ENCODE results near the gene CITED1. TPM values are rescaled to one million over a fixed set of nuclear protein-coding genes. Genes with fewer than 3 reads are reported as not detected.

CITED1 gene
- total and polyA plus RNA-seq, 2 donors (not counting 1 experiment from before 2014, with no cell fraction given): 0.17 TPM; not detected in 1

GRCh38 chrX:72255864-72256263 is 49.9 kb downstream of the CITED1 start:
- DNase-seq (ENCODE audit: low read depth in 2 of 2): no peak
- Histone ChIP-seq H3K4me3 (replicated peaks in 1 of 4; ENCODE audit: control extremely low read depth in 1 of 4, insufficient read depth in 1 of 4, low read depth in 3 of 4, low read length in 4 of 4) (no peak overlapping the region), H3K79me2 (ENCODE audit: control insufficient read depth, insufficient read depth, low read length) (no peaks in the 10 kb centered on the region), H3K9me3 (ENCODE audit: control insufficient read depth, insufficient read depth, low read depth, low read length) (no peaks in the 10 kb centered on the region), H4K20me1 (ENCODE audit: control insufficient read depth, extremely low read depth, insufficient read depth, low read length) (no peaks in the 10 kb centered on the region), H2AFZ (ENCODE audit: low read length) (no peak overlapping the region), H3K9ac (ENCODE audit: insufficient read depth, low read length) (no peak overlapping the region), H3K36me3 (ENCODE audit: control insufficient read depth, insufficient read depth, low read length) (no peaks in the 10 kb centered on the region), H3K27me3 (ENCODE audit: control insufficient read depth, insufficient read depth, low read length) (no peaks in the 10 kb centered on the region), H3K4me1 (ENCODE audit: control insufficient read depth, extremely low read depth, insufficient read depth, low read length) (peaks cover 3% of the 10 kb centered on the region), H3K27ac (ENCODE audit: insufficient read depth, low read length) (no peak overlapping the region), H3K4me2 (ENCODE audit: extremely low read depth, insufficient read depth, low read length) (no peak overlapping the region)
- no peak for TF ChIP-seq EZH2 (IDR thresholded peaks at IDR 0.05; ENCODE audit: low read length, missing control alignments)
- TF ChIP-seq CTCF (conservative IDR thresholded peaks at IDR 0.05 in 1 of 2, IDR thresholded peaks at IDR 0.05 in 1 of 2; ENCODE audit: low read depth in 1 of 2, low read length in 2 of 2): no peak

GRCh38 chrX:72255445-72255844 is 50.3 kb downstream of the CITED1 start:
- no peak overlapping the region for H2AFZ ChIP-seq (ENCODE audit: low read length)
- no peak overlapping the region for H3K9ac ChIP-seq (ENCODE audit: insufficient read depth, low read length)
- H4K20me1 ChIP-seq (ENCODE audit: control insufficient read depth, extremely low read depth, insufficient read depth, low read length): no peaks in the 10 kb centered on the region
- TF ChIP-seq EZH2 (IDR thresholded peaks at IDR 0.05; ENCODE audit: low read length, missing control alignments): no peak
- no peak for TF ChIP-seq CTCF (conservative IDR thresholded peaks at IDR 0.05 in 1 of 2, IDR thresholded peaks at IDR 0.05 in 1 of 2; ENCODE audit: low read depth in 1 of 2, low read length in 2 of 2)
- H3K9me3 ChIP-seq (ENCODE audit: control insufficient read depth, insufficient read depth, low read depth, low read length): no peaks in the 10 kb centered on the region
- H3K27me3 ChIP-seq (ENCODE audit: control insufficient read depth, insufficient read depth, low read length): no peaks in the 10 kb centered on the region
- H3K27ac ChIP-seq (ENCODE audit: insufficient read depth, low read length): no peak overlapping the region
- no peaks in the 10 kb centered on the region for H3K36me3 ChIP-seq (ENCODE audit: control insufficient read depth, insufficient read depth, low read length)
- H3K4me3 ChIP-seq (replicated peaks in 1 of 4; ENCODE audit: control extremely low read depth in 1 of 4, insufficient read depth in 1 of 4, low read depth in 3 of 4, low read length in 4 of 4): no peak overlapping the region
- H3K79me2 ChIP-seq (ENCODE audit: control insufficient read depth, insufficient read depth, low read length): no peaks in the 10 kb centered on the region
- H3K4me2 ChIP-seq (ENCODE audit: extremely low read depth, insufficient read depth, low read length): no peak overlapping the region
- DNase-seq (ENCODE audit: low read depth in 2 of 2): no peak
- H3K4me1 ChIP-seq (ENCODE audit: control insufficient read depth, extremely low read depth, insufficient read depth, low read length): peaks cover 3% of the 10 kb centered on the region

GRCh38 chrX:72254816-72255215 is 50.9 kb downstream of the CITED1 start:
- H3K4me1 ChIP-seq (ENCODE audit: control insufficient read depth, extremely low read depth, insufficient read depth, low read length): peaks cover 3% of the 10 kb centered on the region
- no peaks in the 10 kb centered on the region for H3K36me3 ChIP-seq (ENCODE audit: control insufficient read depth, insufficient read depth, low read length)
- no peaks in the 10 kb centered on the region for H3K79me2 ChIP-seq (ENCODE audit: control insufficient read depth, insufficient read depth, low read length)
- no peaks in the 10 kb centered on the region for H3K9me3 ChIP-seq (ENCODE audit: control insufficient read depth, insufficient read depth, low read depth, low read length)
- H2AFZ ChIP-seq (ENCODE audit: low read length): no peak overlapping the region
- no peaks in the 10 kb centered on the region for H3K27me3 ChIP-seq (ENCODE audit: control insufficient read depth, insufficient read depth, low read length)
- TF ChIP-seq EZH2 (IDR thresholded peaks at IDR 0.05; ENCODE audit: low read length, missing control alignments) (no peak), CTCF (conservative IDR thresholded peaks at IDR 0.05 in 1 of 2, IDR thresholded peaks at IDR 0.05 in 1 of 2; ENCODE audit: low read depth in 1 of 2, low read length in 2 of 2) (no peak)
- H3K9ac ChIP-seq (ENCODE audit: insufficient read depth, low read length): no peak overlapping the region
- H4K20me1 ChIP-seq (ENCODE audit: control insufficient read depth, extremely low read depth, insufficient read depth, low read length): no peaks in the 10 kb centered on the region
- H3K27ac ChIP-seq (ENCODE audit: insufficient read depth, low read length): no peak overlapping the region
- DNase-seq (ENCODE audit: low read depth in 2 of 2): no peak
- no peak overlapping the region for H3K4me3 ChIP-seq (replicated peaks in 1 of 4; ENCODE audit: control extremely low read depth in 1 of 4, insufficient read depth in 1 of 4, low read depth in 3 of 4, low read length in 4 of 4)
- H3K4me2 ChIP-seq (ENCODE audit: extremely low read depth, insufficient read depth, low read length): no peak overlapping the region
